ENCODE data around the gene ZACN. TPM values are rescaled to one million over a fixed set of nuclear protein-coding genes. Genes with fewer than 3 reads are reported as not detected.

Gene ZACN
- total RNA-seq, 2 experiments from 2014 or later: 2.3 to 3.0 TPM

DNA sequence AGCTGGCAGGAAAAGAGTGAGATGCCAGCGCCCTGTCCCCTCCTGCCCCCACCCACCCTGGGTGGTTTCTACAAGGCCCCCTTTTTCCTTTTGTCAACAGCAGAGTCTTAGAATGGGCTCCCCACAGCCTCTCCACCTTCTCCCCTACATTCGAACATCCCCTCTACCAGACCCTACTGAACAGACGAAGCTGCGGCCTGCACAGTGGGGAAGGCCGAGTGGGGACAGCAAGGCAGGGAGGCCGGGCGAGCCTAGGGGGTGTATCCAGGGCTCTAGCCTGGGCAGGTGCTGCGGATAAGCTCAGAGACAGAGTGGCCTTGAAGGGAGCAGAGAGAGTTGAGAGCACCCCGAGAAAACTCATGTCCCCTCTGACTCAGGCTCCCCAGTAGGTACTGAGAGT lies 7.4 kb downstream of the ZACN start:
- intact Hi-C loops (cut with micrococcal nuclease): no loop called here
- Mint-ChIP-seq H3K36me3 (ENCODE audit: low read depth) (peaks cover 12% of the 10 kb centered on the region), H3K27me3 (no peaks in the 10 kb centered on the region), H3K27ac (no peak overlapping the region), H3K9me3 (no peaks in the 10 kb centered on the region), H3K4me1 (ENCODE audit: low read depth) (no peaks in the 10 kb centered on the region), H3K4me3 (no peak overlapping the region)
- ChIA-PET CTCF (no interaction called here), POLR2A (interaction anchor here (1.3 to 1.9 kb wide), 2 partner anchors 10 to 188 kb away, joined by 3 to 6 read pairs; no protein-coding TSS in a partner anchor)
- TF ChIP-seq, protein P1, sequence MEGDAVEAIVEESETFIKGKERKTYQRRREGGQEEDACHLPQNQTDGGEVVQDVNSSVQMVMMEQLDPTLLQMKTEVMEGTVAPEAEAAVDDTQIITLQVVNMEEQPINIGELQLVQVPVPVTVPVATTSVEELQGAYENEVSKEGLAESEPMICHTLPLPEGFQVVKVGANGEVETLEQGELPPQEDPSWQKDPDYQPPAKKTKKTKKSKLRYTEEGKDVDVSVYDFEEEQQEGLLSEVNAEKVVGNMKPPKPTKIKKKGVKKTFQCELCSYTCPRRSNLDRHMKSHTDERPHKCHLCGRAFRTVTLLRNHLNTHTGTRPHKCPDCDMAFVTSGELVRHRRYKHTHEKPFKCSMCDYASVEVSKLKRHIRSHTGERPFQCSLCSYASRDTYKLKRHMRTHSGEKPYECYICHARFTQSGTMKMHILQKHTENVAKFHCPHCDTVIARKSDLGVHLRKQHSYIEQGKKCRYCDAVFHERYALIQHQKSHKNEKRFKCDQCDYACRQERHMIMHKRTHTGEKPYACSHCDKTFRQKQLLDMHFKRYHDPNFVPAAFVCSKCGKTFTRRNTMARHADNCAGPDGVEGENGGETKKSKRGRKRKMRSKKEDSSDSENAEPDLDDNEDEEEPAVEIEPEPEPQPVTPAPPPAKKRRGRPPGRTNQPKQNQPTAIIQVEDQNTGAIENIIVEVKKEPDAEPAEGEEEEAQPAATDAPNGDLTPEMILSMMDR (IDR thresholded peaks at IDR 0.05): no peak
- DNase-seq (no peak), ATAC-seq (no peak)

DNA sequence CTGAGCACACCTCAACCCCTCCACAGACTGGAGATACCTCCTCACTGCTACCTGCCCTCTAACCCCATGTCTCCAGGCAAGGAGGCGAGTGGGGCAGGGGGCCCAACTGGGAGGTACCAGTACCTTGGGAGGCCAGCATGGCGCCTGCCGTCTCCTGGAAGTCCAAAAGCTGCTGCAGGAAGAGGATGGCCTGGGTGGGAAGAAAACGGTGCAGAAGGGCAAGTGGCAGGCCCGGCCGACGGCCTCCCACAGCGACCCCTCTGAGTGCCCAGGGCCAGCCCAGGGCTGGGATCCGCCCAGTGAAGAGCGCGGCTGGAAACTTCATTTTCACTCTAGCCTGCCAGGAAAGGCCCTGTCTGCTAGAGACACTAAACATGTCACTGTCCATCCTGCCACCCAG lies 8.5 kb downstream of the ZACN start:
- CTCF ChIA-PET: no interaction called here

DNA sequence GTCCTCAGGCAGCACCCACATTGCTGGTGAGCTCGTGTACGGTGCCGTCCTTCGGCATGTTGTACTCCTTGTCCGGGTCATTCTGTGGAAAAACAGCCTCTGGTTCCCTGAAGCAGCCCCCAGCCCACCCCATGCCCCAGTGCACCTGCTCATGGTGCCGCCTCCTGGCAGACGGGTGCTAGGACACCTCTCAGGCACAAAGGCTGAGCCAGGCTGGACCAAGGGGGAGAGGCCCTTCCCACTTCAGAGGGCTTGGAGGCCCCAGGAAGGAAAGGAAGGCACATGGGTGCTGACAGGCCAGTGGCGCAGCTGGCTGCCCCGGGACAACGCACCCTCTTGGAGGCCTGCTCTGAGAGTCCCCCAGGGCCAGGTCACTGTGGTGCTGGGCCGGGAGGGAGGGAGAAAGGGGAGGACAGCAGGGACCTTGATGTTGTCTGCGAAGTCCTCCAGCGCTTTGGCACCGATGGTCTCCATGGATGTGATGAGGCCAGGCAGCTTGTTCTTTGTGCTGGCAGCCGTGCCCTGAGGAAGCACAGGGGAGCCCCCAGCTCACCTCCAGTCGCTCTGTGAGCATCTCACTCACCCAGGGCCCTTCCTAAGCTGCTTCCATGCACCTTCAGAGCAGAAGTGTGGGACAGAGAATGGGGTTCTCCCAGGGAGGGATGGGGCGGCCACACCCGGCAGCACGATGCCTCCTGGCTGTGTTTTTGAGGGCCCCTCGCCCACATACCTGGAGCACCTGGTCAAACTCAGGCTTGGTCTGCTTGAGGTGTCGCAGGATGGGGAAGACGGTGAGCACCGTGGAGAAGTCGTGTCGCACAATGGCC lies 9.3 kb downstream of the ZACN start:
- intact Hi-C loops (cut with micrococcal nuclease): no loop called here
- ATAC-seq: no peak
- ChIA-PET POLR2A (interaction anchor here (1.3 to 1.9 kb wide), 3 partner anchors 9 to 17 kb away, joined by 3 to 4 read pairs (median 4); partner anchors contain the start of gene ZACN), CTCF (no interaction called here)
- Mint-ChIP-seq H3K36me3 (ENCODE audit: low read depth) (peaks cover 17% of the 10 kb centered on the region), H3K4me3 (no peak overlapping the region), H3K9me3 (no peaks in the 10 kb centered on the region), H3K27me3 (no peaks in the 10 kb centered on the region), H3K4me1 (ENCODE audit: low read depth) (no peaks in the 10 kb centered on the region), H3K27ac (no peak overlapping the region)
- TF ChIP-seq, protein P1 (IDR thresholded peaks at IDR 0.05): no peak
- no peak for DNase-seq

More for the DNA sequence above, 8.5 kb downstream of the ZACN start:
- ATAC-seq (no peak), DNase-seq (no peak)
- Mint-ChIP-seq H3K4me3 (no peak overlapping the region), H3K4me1 (ENCODE audit: low read depth) (no peaks in the 10 kb centered on the region), H3K36me3 (ENCODE audit: low read depth) (peaks cover 17% of the 10 kb centered on the region), H3K27me3 (no peaks in the 10 kb centered on the region), H3K9me3 (no peaks in the 10 kb centered on the region), H3K27ac (no peak overlapping the region)
- intact Hi-C loops (cut with micrococcal nuclease): no loop called here
- TF ChIP-seq, protein P1 (IDR thresholded peaks at IDR 0.05): no peak
- POLR2A ChIA-PET: interaction anchor here (1.3 to 1.9 kb wide), 3 partner anchors 12 to 187 kb away, joined by 3 to 6 read pairs (median 3); no protein-coding TSS in a partner anchor

DNA sequence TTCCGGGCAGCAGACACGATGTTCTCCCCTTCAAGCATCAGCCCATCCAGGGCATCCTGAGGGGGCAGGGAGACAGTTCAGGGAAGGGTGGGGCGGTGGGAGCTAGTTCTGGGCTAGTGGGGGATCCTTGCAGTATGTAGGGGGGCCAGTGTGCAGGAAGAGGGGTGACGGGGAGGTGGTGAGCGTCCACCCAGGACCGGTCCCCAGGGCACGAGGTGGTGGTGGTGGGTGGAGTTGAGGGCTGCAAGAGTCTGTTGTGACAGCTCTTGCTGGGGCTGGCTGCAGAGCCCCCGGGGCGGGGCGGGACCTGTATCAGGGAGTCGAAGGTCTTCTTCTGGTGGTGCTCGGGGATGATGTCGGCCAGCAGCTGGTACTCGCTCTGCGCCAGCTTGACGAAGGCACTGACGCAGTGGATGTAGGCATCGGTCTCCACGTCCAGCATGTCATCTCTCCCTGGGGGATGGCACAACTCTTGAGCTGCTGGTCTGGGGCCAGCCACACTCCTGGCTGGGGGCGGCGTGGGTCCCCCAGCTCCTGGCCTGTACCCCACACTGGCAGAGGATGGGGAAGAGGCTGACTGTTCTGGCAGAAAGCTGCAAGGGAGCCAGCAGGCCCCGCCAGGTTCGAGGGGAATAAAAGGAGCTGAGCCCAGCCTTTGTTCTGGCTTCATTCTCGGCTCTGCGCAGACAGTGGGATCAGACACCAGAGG lies 10.0 kb downstream of the ZACN start:
- no peak for ATAC-seq
- CTCF ChIA-PET: no interaction called here

More for the DNA sequence above, 10.0 kb downstream of the ZACN start:
- no peaks in the 10 kb centered on the region for H3K27me3 Mint-ChIP-seq
- H3K27ac Mint-ChIP-seq: no peak overlapping the region
- intact Hi-C loops (cut with micrococcal nuclease): no loop called here
- no peaks in the 10 kb centered on the region for H3K9me3 Mint-ChIP-seq
- H3K4me3 Mint-ChIP-seq: no peak overlapping the region
- peaks cover 20% of the 10 kb centered on the region for H3K36me3 Mint-ChIP-seq (ENCODE audit: low read depth)
- H3K4me1 Mint-ChIP-seq (ENCODE audit: low read depth): no peaks in the 10 kb centered on the region
- POLR2A ChIA-PET: interaction anchor here (0.8 to 1.9 kb wide), 3 partner anchors 8 to 11 kb away, joined by 3 to 4 read pairs (median 4); partner anchors contain the start of gene ZACN
- TF ChIP-seq, protein P1 (IDR thresholded peaks at IDR 0.05): no peak
- no peak for DNase-seq
